HS-5 (cell line): ENCODE results near the gene PYGO2.

Source experiments
- DNase-seq: peaks from one replicate; pipeline ENCODE4 v3.0.0-alpha.2; 2012; ENCODE audit warnings: low read depth

Gene PYGO2

DNA sequence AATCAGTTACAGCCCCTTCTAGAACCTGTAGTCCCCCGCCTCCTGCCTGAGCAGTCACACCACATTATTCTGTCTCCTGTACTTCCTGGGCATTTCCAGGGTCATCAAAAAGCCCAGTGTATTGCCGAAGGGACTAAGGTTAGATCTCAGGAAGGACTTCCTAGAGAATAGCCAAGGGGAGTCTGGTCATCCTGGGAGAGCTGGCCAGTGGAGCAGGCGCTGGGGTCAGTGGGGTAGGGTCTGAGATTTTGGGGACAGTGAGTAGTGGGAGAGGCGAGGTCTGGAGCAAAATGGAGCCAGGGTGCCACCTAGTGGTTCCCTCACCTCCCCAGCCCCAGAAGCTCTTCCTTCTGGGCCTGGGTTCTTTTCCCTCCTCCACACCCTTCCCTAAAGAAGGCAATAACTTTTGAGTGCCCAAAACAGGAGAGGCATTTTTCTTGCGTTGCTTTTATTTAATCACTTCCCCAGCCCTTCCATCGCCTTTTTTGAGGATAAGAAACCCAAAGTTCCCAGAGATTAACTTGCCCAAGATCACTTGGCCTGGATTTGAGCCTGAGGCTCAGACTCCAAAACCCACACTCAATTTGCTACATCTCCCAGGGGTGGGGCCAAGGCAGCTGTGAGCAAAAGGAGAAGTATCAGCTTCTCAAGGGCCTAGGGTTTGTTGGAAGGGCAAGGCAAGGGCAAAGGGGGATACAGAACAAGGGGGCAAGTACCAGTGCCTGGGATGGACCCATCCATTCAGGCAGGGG, 17.8 kb downstream of the PYGO2 start:
- no peak for DNase-seq

DNA sequence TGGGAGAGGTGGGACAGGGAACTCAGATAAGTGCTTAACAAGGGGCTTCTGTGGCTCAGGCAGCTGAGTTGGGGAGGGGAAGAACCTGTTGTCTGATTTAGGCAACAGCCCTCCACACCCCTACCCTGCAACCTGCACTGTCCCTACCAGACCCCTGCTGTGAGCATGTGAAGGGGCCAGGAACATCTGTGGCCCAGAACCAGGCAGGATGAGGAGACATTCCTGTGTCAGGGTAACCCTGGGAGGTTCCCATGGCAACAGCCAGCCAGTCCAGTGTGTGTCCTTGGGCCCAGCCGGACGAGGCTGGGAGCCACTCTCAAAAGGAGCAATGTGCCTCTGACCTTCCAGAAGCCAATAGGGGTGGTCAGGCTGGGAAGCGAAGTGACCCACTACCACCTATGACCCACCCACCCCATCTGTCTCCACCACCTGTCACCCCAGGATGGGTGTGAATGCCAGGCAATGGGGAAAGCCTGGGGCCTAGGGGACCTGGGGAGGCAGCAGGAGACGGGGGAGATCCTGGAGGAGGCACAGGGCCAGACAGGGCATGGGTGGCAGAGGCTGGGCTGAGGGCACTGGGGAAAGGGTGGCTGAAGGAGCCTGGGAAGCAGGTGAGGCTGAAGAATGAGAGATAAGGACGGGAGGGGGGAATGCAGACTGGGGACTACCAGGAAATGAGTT, 20.1 kb downstream of the PYGO2 start:
- DNase-seq = no peak

DNA sequence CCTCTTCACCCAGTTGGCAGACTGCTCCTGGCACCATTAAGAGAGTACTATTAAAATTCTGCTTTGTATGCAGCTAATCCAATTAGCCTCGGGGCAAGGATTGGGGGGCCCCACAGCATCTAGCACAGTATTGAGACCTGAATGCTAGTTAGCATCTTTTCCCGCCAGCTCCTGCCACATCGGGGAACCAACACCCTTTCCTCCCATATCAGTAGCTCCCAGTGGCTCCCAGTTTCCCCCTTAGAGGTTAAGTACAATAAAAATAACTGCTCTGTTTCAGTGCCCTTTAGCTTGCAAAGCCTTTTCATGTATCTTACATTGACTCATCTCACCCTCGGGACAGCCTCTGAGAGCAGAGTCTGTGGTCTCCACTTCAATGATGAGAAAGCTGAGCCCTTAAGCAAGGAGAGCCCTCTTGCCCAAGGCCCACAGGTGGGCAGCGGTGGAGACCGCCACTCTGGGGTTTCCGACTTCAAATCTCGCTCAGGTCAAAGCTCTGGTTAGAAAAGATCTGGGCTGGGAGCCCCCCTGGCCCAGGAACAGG, 20.9 kb downstream of the PYGO2 start:
- no peak for DNase-seq

DNA sequence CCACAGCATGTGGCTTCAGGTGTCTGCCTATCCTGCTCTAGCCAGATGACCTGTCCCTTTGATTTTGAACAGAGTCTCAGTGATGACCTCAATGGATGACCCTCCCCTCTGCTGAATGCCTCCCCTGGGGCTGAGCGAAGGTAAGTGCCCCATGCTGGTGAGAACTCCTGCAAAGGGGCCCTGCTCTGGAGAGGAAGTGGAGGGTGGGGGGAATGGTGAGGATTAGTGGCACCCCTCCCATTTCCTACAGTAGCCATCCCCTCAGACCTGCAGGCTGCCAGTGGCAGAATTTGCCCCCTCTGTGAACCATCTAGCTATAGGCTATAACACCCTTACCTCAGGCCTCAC, 21.4 kb downstream of the PYGO2 start:
- no peak for DNase-seq

DNA sequence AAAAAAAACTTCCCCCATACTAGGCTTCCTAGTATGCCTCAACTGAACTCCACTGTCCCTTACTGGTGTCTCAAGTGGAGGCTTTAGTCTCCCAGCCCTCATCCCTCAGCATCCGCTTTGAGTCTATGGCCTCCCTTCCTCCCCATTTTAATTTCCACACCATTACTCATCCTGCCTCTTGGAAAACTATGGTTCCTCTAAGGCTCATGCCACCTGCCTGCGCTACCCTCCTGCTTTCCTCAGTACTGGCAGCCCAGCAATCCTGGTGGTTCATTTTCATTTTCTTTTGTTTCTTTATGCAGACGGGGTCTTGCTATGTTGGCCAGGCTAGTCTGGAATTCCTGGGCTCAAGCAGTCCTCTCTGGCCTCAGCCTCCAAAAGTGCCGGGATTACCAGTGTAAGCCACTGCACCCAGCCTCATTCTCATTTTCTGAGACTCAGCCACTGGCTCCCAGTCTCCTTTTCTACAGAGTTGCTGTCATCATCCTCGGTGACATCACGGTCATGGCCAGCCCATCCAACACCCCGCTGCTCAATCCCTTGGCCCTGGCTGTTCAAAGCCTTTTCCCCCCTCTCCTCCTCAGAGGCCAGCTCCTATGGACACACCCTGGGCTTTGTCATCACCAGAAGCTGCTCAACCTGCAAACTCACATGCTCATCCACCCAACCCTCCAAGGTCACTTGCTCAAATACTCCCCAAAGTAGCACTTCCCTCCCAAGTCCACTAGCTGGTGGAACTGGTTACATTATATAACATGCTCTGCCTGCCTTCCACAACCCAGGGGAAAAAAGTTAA, 22.8 kb downstream of the PYGO2 start:
- no peak for DNase-seq

DNA sequence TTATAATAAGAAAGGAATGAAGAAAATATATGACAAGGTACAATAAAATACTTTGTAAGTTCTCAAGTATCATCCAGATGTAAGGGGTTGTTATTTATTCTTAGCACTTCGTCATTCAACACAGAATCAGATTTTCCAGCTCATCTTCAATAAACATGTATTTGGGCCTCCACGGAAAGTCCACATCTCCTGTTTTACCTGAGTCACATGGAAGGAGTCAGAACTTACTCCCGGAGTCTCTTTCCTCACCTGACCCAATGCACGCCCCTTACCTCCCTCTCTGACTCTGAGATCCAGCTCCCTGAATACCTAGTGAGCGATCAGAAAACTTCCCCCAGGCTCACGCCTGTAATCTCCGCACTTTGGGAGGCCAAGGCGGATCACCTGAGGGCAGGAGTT, 23.6 kb downstream of the PYGO2 start:
- no peak for DNase-seq

DNA sequence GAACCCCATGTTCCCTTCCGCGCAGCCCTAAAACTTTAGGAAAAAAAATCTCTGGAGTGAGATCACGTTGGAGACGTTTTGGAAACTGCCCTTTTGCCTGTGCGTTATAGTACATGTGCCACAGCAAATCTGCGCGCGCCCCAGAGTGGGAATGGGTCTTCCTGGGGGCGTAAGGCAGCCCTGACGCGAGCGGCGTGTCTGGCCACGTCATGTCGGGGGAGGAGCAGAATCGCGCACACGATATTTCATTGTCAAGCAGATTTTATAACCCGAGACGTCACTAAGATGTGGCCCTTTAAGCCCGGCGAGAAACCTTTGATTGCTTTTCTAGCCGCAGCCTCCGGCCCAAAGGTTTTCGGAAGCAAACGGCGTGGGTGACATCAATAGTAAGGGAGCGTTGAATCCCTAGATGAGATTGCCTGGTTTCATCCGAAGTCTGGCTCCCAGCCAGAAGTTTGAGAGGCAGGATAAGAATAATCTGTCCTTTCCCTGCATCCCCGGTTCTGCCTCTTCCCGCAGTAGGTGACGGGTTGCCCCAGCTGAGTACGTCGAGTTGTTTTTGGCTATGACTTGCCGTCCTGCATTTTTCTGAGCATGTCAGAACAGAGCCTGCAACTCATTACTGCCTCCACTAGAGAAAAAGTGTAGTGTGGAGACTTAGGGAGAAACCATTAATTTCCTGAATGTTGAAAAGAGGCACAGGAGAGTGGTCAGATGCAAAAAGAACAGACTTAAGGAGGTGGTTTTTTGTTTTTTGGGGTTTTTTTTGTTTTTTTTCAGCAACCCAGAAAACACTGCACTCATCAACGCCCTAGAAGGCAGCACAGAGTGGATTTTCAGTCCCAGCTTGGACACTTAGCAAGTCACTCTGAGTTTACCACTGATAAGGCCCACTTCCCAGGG, 24.2 kb downstream of the PYGO2 start:
- peak; percentile 90 for DNase-seq

DNA sequence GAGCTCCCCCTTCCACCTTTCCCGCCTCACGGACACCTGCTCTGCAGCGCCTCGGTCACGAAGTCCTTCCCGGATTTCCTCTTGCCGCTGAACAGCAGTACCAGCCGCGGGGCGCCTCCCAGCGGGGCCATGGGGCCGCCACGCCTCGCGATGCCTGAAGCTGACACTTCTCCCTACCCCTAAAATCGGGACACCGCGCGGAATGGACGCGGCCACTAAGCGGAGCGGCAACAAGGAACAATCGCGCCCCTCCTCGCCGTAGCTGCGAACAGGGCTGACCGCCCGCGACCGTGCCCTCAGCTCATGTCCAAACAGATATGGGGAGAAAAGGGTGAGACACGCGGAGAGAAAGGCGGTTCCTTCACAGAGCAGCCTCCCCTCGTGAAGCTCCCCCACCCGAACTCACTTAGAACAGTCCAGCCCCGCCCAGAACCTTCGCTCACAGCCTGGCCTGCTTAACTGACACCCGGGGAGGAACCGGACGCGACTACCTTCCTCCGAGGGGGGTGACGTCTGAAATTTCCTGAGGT, 25.0 kb downstream of the PYGO2 start, which contains the start of gene PMVK:
PMVK (minus strand) TSS at position 165 of the 530 bp plus-strand sequence; CDS start at position 131, 34 bp downstream.
- peak; percentile 93 for DNase-seq

DNA sequence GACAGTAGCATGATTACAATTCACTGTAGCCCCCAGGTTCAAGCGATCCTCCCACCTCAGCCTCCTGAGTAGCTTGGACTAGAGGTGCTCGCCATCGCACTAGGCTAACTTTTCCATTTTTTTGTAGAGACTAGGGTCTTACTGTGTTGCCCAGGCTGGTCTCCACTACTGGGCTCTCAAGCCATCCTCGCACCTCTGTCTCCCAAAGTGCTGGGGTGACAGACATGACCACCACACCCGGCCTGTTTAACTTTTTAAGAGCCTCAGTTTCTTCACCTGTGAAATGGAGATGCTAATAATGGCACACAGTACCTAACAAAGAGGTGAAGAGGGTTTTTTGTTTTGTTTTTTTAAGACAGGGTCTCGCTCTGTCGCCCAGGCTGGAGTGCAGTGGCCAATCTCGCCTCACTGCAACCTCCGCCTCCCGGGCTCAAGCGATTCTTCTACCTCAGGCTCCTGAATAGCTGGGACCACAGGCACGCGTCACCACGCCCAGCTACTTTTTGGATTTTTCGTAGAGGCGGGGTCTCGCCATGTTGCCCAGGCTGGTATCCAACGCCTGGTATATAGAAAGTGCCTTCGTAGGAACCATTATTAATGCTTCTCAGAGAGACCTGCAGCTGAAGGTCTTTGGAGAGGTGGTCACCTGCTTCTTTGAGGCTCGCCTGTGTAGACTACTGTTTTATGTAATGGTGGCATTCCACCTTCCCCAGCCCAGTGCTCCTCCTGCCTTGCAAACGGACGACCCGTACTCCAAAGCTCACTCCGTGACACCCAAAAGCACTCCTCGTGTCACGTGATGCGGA, 25.6 kb downstream of the PYGO2 start:
- no peak for DNase-seq

DNA sequence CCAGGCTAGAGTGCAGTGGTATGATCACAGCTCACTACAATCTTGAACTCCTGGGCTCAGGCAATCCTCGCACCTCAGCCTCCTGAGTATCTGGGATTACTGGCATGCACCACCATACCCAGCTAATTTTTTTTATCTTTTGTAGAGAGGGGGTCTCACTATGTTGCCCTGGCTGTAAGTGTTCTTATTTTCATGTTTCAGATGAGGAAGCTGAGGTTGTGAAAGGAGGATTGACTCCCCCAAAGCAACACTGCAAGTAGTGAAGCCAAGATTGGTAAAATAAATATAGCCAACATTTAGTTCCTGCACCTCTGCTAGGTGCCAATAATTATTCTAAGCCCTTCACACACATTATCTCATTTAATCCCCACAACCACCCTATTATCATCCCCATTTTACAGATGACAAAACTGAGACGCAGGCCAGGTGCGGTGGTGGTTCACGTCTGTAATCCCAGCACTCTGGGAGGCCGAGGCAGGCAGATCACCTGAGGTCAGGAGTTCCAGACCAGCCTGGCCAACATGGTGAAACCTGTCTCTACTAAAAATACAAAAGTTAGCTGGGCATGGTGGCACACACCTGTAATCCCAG, 27.1 kb downstream of the PYGO2 start:
- DNase-seq = no peak

DNA sequence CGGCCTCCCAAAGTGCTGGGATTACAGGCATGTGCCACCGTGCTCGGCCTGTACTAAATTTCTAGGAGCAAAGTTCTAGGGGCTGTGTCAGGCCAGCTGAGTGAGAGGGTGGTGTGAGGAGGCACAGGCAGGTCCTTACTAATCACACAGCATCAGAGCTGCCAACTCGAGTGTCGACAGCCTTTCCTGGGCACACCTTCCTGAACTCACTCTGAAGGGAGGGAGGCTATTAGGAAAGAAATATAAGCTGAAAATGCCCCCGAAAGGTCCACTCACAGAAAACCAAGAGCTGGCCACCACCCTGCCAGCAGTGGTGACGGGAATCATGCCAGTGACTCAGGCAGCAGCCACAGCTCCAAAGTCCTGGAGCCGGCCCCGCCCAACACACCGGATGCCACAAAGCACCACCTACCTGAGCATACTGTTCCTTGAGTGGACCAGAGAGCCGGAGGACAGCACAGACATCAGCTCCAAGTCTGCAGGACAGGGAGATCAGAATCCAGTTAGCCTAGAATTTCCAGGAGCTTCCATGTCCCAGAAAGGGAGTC, 29.6 kb downstream of the PYGO2 start:
- DNase-seq = no peak

DNA sequence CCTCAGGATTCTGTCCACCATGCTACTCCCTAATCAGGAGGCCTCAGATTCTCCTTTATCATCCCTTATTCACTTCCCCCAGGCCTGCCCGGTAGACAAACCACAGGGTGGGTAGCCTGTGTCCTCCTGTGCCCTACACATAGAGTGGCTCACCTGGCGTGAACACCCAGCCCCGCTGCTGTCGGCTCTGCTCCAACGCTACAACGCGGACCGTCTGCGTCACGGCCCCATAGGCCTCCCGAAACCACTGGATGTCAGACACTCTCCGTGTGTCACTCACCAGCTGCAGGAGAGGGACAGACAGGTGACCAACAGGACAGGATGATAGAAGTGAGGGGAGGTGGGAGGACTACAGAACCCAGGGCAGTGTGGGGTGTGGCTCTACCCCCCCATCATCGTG, 35.4 kb downstream of the PYGO2 start:
- DNase-seq = no peak

DNA sequence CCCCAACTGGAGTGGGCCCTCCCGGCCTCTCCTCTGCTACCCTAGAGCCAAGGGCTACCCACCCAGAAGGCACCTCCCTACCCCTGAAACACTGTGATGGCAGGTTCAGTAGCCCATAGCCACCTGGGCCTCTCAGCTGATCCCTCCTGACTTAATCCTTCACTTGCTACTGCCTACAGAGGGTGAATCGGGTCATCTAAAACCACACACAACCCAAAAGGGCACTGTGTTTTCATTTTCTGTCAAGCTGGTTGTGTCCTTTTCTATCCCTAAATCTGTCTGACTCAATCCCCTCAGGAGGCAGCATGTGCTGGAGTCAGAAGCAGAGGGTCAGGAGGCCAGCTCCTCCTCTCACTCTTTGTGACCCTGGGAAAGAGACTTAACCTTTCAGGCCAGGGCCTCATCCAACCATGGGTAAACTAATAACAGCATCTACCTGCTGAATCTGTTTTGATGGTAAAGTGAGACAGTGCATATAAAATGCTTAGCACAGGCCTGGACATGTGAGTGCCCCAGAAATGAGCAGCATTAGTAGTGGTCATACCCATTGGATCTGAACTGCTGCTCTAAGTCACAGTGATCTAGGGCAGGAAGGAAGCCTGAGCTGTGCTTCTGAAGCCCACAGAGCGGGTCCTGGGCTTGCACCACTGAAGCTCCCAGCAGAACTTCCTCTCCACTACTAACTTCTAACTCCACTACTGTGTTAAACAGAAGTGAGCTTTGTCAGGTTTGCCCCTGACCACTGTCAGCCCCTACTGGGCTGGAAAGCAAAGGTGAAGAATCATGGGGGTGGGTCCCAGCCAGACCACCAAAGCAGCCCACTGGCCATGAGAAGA, 36.0 kb downstream of the PYGO2 start:
- no peak for DNase-seq

DNA sequence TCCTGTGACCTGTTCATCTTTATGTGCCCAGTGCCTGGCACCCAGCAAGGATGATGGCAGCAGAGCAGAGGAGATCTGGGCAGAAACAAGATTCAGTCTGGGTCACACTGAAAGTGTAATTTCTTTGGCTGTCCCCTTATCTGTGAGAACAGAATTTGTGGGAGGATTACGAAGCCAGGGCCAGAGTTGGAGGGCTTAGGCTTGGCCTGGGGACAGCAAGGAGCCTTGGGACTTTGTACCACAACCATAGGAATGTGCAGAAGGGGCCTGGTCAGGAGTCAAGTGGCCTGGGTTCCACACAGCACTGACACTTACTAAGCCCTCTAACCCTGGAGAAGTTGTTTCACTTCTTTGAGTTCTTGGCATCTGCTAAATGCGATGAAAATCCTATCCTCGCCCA, 37.9 kb downstream of the PYGO2 start:
- DNase-seq = no peak

DNA sequence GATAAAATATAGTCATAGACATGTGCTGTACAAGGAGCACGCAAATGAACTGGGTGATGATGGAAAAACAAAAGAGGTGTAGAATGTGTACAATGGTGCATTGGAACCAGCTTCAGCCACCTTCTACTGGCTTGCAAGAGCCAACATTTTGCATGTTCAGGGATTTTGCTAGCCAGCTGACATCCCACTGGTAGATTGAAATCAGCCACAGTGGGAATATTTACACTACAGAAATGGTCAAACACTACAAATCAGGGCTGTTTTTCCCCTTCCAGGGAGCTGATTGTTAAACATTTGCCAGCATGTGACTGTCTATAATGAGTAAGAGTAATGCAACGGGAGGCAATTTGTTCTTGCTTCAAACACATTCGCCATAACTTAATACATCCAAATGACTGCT, 48.3 kb downstream of the PYGO2 start:
- DNase-seq = no peak

DNA sequence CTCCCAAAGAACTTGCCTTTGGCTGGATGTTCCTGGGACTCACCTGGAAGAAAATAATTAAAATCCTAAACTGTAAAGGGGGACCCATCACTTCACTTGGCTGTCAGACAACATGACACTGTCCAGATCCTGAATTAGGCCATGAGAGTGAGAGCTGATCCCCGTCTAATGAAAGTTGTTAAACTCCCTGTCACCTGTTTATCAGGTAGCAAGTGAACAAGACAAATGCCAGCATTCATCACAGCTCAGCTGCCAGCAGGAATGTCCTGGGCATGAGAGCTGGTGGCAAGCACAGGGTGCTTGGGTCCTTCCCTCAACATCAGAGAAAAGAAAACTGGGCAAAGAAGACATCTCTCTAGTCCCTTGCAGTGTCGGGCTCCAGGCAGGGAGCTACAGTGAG, 48.8 kb downstream of the PYGO2 start:
- DNase-seq = no peak

DNA sequence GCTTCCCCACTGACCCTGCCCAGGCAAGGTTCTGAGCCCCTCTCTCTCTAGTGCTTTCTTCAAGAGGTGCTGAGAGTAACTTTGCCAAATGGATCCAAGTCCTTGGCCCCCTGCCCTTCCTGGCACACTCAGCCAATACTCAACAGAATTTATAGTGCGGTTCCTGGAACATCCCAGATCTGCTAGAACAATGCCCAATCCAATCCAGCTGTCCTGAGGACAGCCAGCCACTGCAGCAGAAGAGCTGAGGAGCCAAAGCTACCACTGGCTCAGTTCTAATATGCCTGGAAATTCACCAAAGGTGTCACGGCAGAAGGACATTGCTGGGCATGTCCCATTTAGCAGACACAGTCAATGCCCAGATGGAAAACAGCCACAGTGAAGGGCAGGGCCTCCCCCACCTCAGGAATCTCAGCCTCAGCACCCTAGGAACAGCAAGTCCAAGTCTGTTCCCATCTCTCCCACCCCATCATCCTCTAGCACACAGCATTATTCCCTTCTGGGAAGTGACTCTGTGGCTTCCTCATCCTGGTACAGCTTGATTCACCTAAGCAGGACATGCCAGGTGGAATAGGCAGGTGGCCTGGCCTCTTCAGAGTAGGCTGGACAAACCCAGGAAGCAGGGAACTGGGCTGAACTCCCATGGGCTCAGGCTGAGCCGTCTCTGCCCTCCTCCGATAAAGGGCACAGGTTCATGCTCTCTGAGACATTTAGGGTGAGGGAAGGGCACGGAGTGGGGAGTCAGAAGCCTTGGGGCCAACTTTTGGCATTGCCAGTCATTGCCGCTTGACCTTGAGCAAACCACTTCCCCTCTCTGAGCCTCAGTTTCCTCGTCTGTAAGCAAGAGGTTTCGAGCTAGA, 49.7 kb downstream of the PYGO2 start:
- DNase-seq = no peak

DNA sequence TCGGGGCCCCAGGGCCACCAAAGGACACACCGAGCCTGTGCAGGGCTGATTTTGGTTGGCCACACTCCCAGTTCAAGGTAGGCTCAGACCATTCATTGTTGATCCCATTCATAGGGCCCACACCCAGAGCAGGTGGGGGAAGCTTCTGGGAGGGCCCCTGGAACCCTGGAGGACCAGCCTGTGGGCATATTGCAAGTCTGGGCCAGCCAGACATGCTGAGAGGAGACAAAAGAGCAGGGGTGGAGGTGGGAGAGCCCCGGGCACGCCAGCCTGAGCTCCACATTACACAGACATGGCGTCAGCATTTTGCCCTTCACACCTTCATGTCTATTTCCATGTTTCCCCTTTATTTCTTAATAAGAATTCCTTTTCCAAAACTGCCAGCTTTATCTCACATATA, 50.7 kb downstream of the PYGO2 start:
- no peak for DNase-seq
